Neural cell (in vitro differentiated cells): ENCODE measurements around the gene CLIP3.

Experiments used
- EZH2 ChIP-seq: fragments of 200-600, 300-800 bp; shearing (Covaris generic), sonication (generic); IDR thresholded peaks from 2 replicates; pipeline ENCODE4 v1.6.1; 2014; ENCODE audit warnings: antibody characterized with exemption, low read length, borderline replicate concordance, mild to moderate bottlenecking; ENCODE audit not compliant: insufficient read depth, poor library complexity, severe bottlenecking
- MXI1 ChIP-seq: fragments of 450-650 bp; conservative IDR thresholded peaks from 2 replicates; pipeline ENCODE4 v1.6.1; 2014; ENCODE audit warnings: antibody characterized with exemption, mild to moderate bottlenecking; ENCODE audit not compliant: poor library complexity, severe bottlenecking
- RAD21 ChIP-seq: fragments of 450-650 bp; conservative IDR thresholded peaks from 2 replicates; pipeline ENCODE4 v1.6.1; 2014; ENCODE audit warnings: antibody characterized with exemption, mild to moderate bottlenecking, moderate library complexity
- TAF1 ChIP-seq: IDR thresholded peaks from 2 replicates; pipeline ENCODE4 v1.6.1; 2012; ENCODE audit warnings: low read depth
- TF ChIP-seq, protein P1 (sequence below): fragments of 450-650 bp; IDR thresholded peaks from 2 replicates; pipeline ENCODE4 v1.5.1; 2014; ENCODE audit warnings: antibody characterized with exemption, mild to moderate bottlenecking, moderate library complexity; ENCODE audit not compliant: poor library complexity, severe bottlenecking

DNA sequence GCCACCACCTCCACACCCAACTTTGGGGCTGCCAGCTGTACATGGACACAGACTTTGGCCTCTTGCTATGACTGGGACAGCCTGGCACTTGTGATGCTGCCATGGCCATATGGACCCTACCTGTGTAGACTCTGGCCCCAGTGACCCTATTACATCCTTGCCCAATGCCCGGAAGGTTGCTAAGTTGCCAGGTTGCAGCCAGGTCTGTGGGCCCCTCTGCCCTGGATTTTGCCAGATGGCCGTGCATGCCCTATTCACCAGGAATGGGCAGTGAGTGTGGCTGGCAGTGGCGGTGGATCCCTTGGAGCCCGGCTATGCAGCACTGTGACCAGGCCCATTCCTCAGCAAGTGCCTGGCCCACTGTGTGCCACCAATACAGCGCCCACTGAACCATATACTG is 46.6 kb downstream of the CLIP3 start:
- TF ChIP-seq, protein P1, sequence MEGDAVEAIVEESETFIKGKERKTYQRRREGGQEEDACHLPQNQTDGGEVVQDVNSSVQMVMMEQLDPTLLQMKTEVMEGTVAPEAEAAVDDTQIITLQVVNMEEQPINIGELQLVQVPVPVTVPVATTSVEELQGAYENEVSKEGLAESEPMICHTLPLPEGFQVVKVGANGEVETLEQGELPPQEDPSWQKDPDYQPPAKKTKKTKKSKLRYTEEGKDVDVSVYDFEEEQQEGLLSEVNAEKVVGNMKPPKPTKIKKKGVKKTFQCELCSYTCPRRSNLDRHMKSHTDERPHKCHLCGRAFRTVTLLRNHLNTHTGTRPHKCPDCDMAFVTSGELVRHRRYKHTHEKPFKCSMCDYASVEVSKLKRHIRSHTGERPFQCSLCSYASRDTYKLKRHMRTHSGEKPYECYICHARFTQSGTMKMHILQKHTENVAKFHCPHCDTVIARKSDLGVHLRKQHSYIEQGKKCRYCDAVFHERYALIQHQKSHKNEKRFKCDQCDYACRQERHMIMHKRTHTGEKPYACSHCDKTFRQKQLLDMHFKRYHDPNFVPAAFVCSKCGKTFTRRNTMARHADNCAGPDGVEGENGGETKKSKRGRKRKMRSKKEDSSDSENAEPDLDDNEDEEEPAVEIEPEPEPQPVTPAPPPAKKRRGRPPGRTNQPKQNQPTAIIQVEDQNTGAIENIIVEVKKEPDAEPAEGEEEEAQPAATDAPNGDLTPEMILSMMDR = no peak
- TF ChIP-seq TAF1 = no peak
- TF ChIP-seq RAD21 = no peak
- no peak for TF ChIP-seq MXI1
- TF ChIP-seq EZH2 = no peak
